Measurements from ENCODE around the gene GPATCH3.
"Not testable (repeated sequence)": the region's sequence is repeated elsewhere in the genome, so short reads cannot be mapped to it uniquely, and the experiment has no call there.

The GPATCH3 gene

GRCh38 chr1:26900001-26900814, at the start of gene GPATCH3:
TSS of gene GPATCH3 (minus strand) at chr1:26900467. CDS start at chr1:26900442, 25 bp downstream.
- Mint-ChIP-seq H3K27ac (peak within 1 kb of the TSS; percentile 100), H3K4me1 (peaks cover 21 to 30% of the 10 kb centered on the region in 2 donors), H3K36me3 (peaks cover 10 to 17% of the 10 kb centered on the region in 2 donors), H3K9me3 (no peaks in the 10 kb centered on the region), H3K27me3 (no peaks in the 10 kb centered on the region), H3K4me3 (peak within 1 kb of the TSS; percentile 92 to 98)
- DNase-seq (peak; percentile 82), ATAC-seq (replicated peaks) (peak; percentile 90 to 93)

- H3K9me3 Mint-ChIP-seq = no peaks in the 10 kb centered on the region
- no peaks in the 10 kb centered on the region for H3K4me1 Mint-ChIP-seq
- DNase-seq = no peak
- H3K27me3 Mint-ChIP-seq = peaks cover 0 to 6% of the 10 kb centered on the region in 2 donors
- peak; percentile 8 to 12 for ATAC-seq (replicated peaks)
- no peak overlapping the region for H3K4me3 Mint-ChIP-seq
- H3K27ac Mint-ChIP-seq = peak overlapping the region; percentile 81
- H3K36me3 Mint-ChIP-seq = peaks cover 27 to 41% of the 10 kb centered on the region in 2 donors
These were observed 49.7 kb upstream of the GPATCH3 start for GRCh38 chr1:26949926-26950319.

GRCh38 chr1:26949266-26949925, 49.1 kb upstream of the GPATCH3 start:
- DNase-seq (no peak), ATAC-seq (replicated peaks) (no peak)
- H3K27me3 Mint-ChIP-seq = peaks cover 0 to 6% of the 10 kb centered on the region in 2 donors
- no peak overlapping the region for H3K4me3 Mint-ChIP-seq
- no peaks in the 10 kb centered on the region for H3K9me3 Mint-ChIP-seq
- H3K27ac Mint-ChIP-seq = peak overlapping the region; percentile 81
- peaks cover 28 to 43% of the 10 kb centered on the region in 2 donors for H3K36me3 Mint-ChIP-seq
- H3K4me1 Mint-ChIP-seq = no peaks in the 10 kb centered on the region

GRCh38 chr1:26948725-26949057, 48.4 kb upstream of the GPATCH3 start:
- peaks cover 26 to 43% of the 10 kb centered on the region in 2 donors for H3K36me3 Mint-ChIP-seq
- not testable (repeated sequence) for H3K4me3 Mint-ChIP-seq; H3K27me3 Mint-ChIP-seq; H3K9me3 Mint-ChIP-seq; DNase-seq; ATAC-seq (replicated peaks); H3K4me1 Mint-ChIP-seq
- H3K27ac Mint-ChIP-seq = peak overlapping the region; percentile 9

GRCh38 chr1:26946270-26946669, 46.0 kb upstream of the GPATCH3 start:
- H3K4me3 Mint-ChIP-seq = no peak overlapping the region
- ATAC-seq (replicated peaks) = no peak
- no peaks in the 10 kb centered on the region for H3K9me3 Mint-ChIP-seq
- DNase-seq = no peak
- no peaks in the 10 kb centered on the region for H3K27me3 Mint-ChIP-seq
- H3K27ac Mint-ChIP-seq = no peak overlapping the region
- H3K4me1 Mint-ChIP-seq = peaks cover 0 to 2% of the 10 kb centered on the region in 2 donors
- H3K36me3 Mint-ChIP-seq = peaks cover 38 to 47% of the 10 kb centered on the region in 2 donors

GRCh38 chr1:26945728-26946127, 45.5 kb upstream of the GPATCH3 start:
- H3K27me3 Mint-ChIP-seq = no peaks in the 10 kb centered on the region
- H3K9me3 Mint-ChIP-seq = no peaks in the 10 kb centered on the region
- peaks cover 41 to 45% of the 10 kb centered on the region in 2 donors for H3K36me3 Mint-ChIP-seq
- no peak for ATAC-seq (replicated peaks)
- DNase-seq = no peak
- peak overlapping the region; percentile 56 for H3K27ac Mint-ChIP-seq
- H3K4me1 Mint-ChIP-seq = peaks cover 0 to 2% of the 10 kb centered on the region in 2 donors
- H3K4me3 Mint-ChIP-seq = no peak overlapping the region

- peaks cover 0 to 2% of the 10 kb centered on the region in 2 donors for H3K4me1 Mint-ChIP-seq
- no peaks in the 10 kb centered on the region for H3K9me3 Mint-ChIP-seq
- H3K27me3 Mint-ChIP-seq = no peaks in the 10 kb centered on the region
- H3K4me3 Mint-ChIP-seq = no peak overlapping the region
- H3K36me3 Mint-ChIP-seq = peaks cover 41 to 42% of the 10 kb centered on the region in 2 donors
- DNase-seq = no peak
- no peak for ATAC-seq (replicated peaks)
- H3K27ac Mint-ChIP-seq = no peak overlapping the region
These were observed 44.9 kb upstream of the GPATCH3 start for GRCh38 chr1:26945138-26945537.

GRCh38 chr1:26942656-26943055, 42.4 kb upstream of the GPATCH3 start:
- H3K27ac Mint-ChIP-seq = no peak overlapping the region
- peaks cover 46 to 48% of the 10 kb centered on the region in 2 donors for H3K36me3 Mint-ChIP-seq
- H3K4me3 Mint-ChIP-seq = no peak overlapping the region
- no peak for DNase-seq
- no peaks in the 10 kb centered on the region for H3K27me3 Mint-ChIP-seq
- H3K9me3 Mint-ChIP-seq = no peaks in the 10 kb centered on the region
- H3K4me1 Mint-ChIP-seq = peaks cover 0 to 4% of the 10 kb centered on the region in 2 donors
- ATAC-seq (replicated peaks) = no peak

- Mint-ChIP-seq H3K27me3 (no peaks in the 10 kb centered on the region), H3K9me3 (no peaks in the 10 kb centered on the region), H3K4me1 (peaks cover 0 to 4% of the 10 kb centered on the region in 2 donors), H3K4me3 (no peak overlapping the region), H3K27ac (no peak overlapping the region), H3K36me3 (peaks cover 37 to 45% of the 10 kb centered on the region in 2 donors)
- DNase-seq (no peak), ATAC-seq (replicated peaks) (no peak)
These were observed 41.0 kb upstream of the GPATCH3 start for GRCh38 chr1:26941311-26941710.

GRCh38 chr1:26938659-26939025, 38.4 kb upstream of the GPATCH3 start:
- ATAC-seq (replicated peaks) = no peak
- Mint-ChIP-seq H3K9me3 (no peaks in the 10 kb centered on the region), H3K4me1 (peaks cover 5% of the 10 kb centered on the region in 2 donors), H3K36me3 (peaks cover 35 to 44% of the 10 kb centered on the region in 2 donors), H3K27ac (no peak overlapping the region), H3K4me3 (no peak overlapping the region), H3K27me3 (no peaks in the 10 kb centered on the region)
- no peak for DNase-seq

GRCh38 chr1:26938004-26938658, 37.9 kb upstream of the GPATCH3 start:
- DNase-seq (no peak), ATAC-seq (replicated peaks) (no peak)
- H3K27ac Mint-ChIP-seq = no peak overlapping the region
- peaks cover 5 to 7% of the 10 kb centered on the region in 2 donors for H3K4me1 Mint-ChIP-seq
- H3K9me3 Mint-ChIP-seq = no peaks in the 10 kb centered on the region
- no peaks in the 10 kb centered on the region for H3K27me3 Mint-ChIP-seq
- no peak overlapping the region for H3K4me3 Mint-ChIP-seq
- H3K36me3 Mint-ChIP-seq = peaks cover 33 to 41% of the 10 kb centered on the region in 2 donors

GRCh38 chr1:26936823-26937222, 36.6 kb upstream of the GPATCH3 start:
- no peaks in the 10 kb centered on the region for H3K9me3 Mint-ChIP-seq
- H3K4me1 Mint-ChIP-seq = peaks cover 9 to 18% of the 10 kb centered on the region in 2 donors
- DNase-seq (no peak), ATAC-seq (replicated peaks) (no peak)
- peaks cover 28 to 35% of the 10 kb centered on the region in 2 donors for H3K36me3 Mint-ChIP-seq
- no peak overlapping the region for H3K4me3 Mint-ChIP-seq
- no peaks in the 10 kb centered on the region for H3K27me3 Mint-ChIP-seq
- H3K27ac Mint-ChIP-seq = no peak overlapping the region

GRCh38 chr1:26932531-26932930, 32.3 kb upstream of the GPATCH3 start:
- Mint-ChIP-seq H3K4me1 (peaks cover 7 to 18% of the 10 kb centered on the region in 2 donors), H3K4me3 (peak overlapping the region; percentile 37 to 48), H3K27me3 (no peaks in the 10 kb centered on the region), H3K27ac (peak overlapping the region; percentile 90), H3K36me3 (peaks cover 31 to 34% of the 10 kb centered on the region in 2 donors), H3K9me3 (no peaks in the 10 kb centered on the region)
- DNase-seq = peak; percentile 14
- ATAC-seq (replicated peaks) = peak; percentile 100

- peaks cover 25 to 33% of the 10 kb centered on the region in 2 donors for H3K36me3 Mint-ChIP-seq
- ATAC-seq (replicated peaks) = no peak
- peaks cover 15 to 50% of the 10 kb centered on the region in 2 donors for H3K4me1 Mint-ChIP-seq
- no peaks in the 10 kb centered on the region for H3K9me3 Mint-ChIP-seq
- H3K27ac Mint-ChIP-seq = peak overlapping the region; percentile 42
- peak overlapping the region; percentile 96 to 100 for H3K4me3 Mint-ChIP-seq
- no peak for DNase-seq
- no peaks in the 10 kb centered on the region for H3K27me3 Mint-ChIP-seq
These were observed 23.4 kb upstream of the GPATCH3 start for GRCh38 chr1:26923711-26924110.
